Mucosa of descending colon (tissue), 3 donors: ENCODE measurements around the gene PEF1. TPM values are rescaled to one million over a fixed set of nuclear protein-coding genes. Genes with fewer than 3 reads are reported as not detected.
A peak's percentile ranks its signal among the peaks of the same experiment; 100 is the strongest.

Experiments used
- ATAC-seq: fragments of 200-7000 bp; cut with Tn5 transposase; one replicate; pipeline ENCODE4 v1.9.1; 2020; ENCODE audit warnings: mild to moderate bottlenecking, moderate library complexity
- DNase-seq, 3 donors: peaks; one replicate each; pipeline ENCODE4 v3.0.0-alpha.2; 2020
- H3K36me3 ChIP-seq: fragments of 200-600 bp; one replicate; pipeline ENCODE4 v1.8.0; 2021; ENCODE audit warnings: low read depth, mild to moderate bottlenecking
- H3K4me1 ChIP-seq: fragments of 200-600 bp; one replicate; pipeline ENCODE4 v1.8.0; 2021; ENCODE audit warnings: low read depth, mild to moderate bottlenecking
- H3K4me3 ChIP-seq: fragments of 200-600 bp; one replicate; pipeline ENCODE4 v1.8.0; 2021; ENCODE audit warnings: mild to moderate bottlenecking
- H3K9me3 ChIP-seq: fragments of 200-600 bp; one replicate; pipeline ENCODE4 v1.8.0; 2021; ENCODE audit warnings: mild to moderate bottlenecking
- intact Hi-C, 2 donors: fragments of 100-400 bp; cut with DNase I in 1 of 2; cut with micrococcal nuclease in 1 of 2; formaldehyde crosslinking; loops; one replicate each; pipeline versions ENCODE4 v1.11.0 to v1.11.1; 2022; cut with DNase I, micrococcal nuclease
- total RNA-seq, 3 donors: library from RNA; stranded (reverse); fragmentation: NEBNext Ultra II Directional in 2 of 3; extraction: Animal tissue kit (Norgen Biotek cat#: 25700) in 2 of 3; gene quantifications; one replicate each; pipeline versions ENCODE4 v1.2.1 to v1.2.4, GENCODE V29; 2021 to 2023
- TF ChIP-seq, protein P1 (sequence below): fragments of 200-600 bp; IDR thresholded peaks from one replicate; pipeline ENCODE4 v1.8.0; 2022; ENCODE audit warnings: antibody characterized with exemption, mild to moderate bottlenecking
- donor health status: DM: no; HTN: no; CAD: no; lungs with moderate emphysema.
- donor health status: DM: no; HTN: no; CAD: no.
- donor health status: DM: no; HTN: yes; CAD: no.

The PEF1 gene
- total RNA-seq, 3 donors from 2014 or later = 47.5 to 54.5 (median 52.9) TPM

DNA sequence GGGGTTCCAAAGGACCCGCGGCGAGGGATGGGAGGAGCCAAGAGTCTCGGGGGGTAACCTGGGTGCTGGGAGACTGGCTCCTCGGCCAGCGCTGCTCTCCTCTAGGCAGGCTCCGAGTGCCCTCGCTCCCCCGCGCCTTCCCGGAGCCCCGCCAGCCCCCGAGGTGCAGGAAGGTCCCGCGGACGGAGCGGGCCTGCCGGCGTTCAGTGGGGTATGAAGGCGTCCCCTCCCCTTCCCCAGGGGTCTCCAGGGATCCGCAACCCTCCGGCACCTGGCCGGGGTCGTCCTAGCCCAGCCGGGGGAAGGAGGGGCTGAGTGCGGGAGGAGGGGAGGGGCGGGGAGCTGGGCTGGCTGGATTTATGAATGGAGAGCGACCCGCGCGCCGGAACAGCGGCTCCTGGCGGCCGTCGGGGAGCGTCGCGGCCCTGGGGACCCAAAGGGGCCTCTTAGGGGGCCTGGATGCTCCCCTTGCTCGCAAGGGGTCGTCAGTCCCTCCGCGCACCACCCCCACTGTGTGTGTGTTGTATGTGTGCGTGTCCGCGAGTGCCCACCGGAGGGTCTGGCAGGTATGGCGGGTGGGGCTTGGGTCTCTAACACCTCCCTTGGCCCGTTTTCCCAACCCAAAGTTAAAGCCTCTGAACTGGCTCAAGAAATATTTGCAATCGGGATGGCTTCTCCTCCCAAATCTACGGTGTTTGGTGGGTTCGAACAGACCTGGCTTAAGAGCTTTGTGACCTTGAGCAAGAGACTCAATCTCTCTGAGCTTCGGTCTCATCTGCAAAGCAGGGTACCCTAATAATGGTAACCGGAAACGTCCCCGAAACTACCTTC lies 26.5 kb downstream of the PEF1 start:
- Histone ChIP-seq H3K36me3 (no peaks in the 10 kb centered on the region), H3K4me3 (no peak overlapping the region), H3K4me1 (peaks cover 6% of the 10 kb centered on the region), H3K9me3 (no peaks in the 10 kb centered on the region)
- intact Hi-C loops = no loop called here
- ATAC-seq = peak; percentile 72
- TF ChIP-seq, protein P1, sequence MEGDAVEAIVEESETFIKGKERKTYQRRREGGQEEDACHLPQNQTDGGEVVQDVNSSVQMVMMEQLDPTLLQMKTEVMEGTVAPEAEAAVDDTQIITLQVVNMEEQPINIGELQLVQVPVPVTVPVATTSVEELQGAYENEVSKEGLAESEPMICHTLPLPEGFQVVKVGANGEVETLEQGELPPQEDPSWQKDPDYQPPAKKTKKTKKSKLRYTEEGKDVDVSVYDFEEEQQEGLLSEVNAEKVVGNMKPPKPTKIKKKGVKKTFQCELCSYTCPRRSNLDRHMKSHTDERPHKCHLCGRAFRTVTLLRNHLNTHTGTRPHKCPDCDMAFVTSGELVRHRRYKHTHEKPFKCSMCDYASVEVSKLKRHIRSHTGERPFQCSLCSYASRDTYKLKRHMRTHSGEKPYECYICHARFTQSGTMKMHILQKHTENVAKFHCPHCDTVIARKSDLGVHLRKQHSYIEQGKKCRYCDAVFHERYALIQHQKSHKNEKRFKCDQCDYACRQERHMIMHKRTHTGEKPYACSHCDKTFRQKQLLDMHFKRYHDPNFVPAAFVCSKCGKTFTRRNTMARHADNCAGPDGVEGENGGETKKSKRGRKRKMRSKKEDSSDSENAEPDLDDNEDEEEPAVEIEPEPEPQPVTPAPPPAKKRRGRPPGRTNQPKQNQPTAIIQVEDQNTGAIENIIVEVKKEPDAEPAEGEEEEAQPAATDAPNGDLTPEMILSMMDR = peak; percentile 77
- DNase-seq = peak in 2 of 3 donors; percentile 54 to 64

DNA sequence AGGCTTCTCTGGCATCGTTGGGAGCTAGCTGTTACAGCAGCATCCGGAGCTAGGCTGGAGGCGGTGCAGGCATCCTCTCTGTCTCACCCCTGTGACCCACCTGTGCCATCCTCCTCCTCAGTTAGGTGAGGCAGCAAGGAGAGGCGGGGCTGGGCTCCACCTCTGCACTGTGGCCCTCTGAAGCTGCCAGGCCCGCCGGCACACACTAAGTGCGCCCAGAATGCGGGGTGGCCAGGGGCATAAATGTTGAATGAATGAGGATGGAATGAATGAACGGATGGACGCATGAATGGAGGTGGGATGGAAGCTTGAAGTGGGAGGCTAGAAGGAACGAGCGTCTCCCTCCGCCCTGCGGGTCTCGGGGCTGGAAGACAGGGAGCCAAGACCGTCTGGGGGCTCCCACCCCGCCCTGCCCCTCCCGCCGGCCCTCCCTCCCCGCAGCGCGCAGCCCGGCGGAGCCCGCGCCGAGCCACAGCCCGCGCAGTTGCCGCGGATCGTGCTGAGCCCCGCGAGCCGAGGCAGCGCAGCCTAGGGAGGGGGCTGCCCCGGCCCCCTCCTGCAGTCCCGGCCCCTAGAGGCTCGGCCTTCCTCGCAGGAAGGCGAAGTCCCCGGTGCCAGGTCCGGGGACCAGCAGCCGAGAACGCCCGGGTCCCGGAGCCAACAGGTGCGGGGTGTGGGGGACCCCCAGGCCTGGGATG lies 27.3 kb downstream of the PEF1 start, which contains the start of gene HCRTR1:
HCRTR1 (plus strand) TSS at position 472 of the 698 bp plus-strand sequence. CDS start 1,504 bp downstream, outside the sequence.
- Histone ChIP-seq H3K36me3 (no peaks in the 10 kb centered on the region), H3K9me3 (no peaks in the 10 kb centered on the region), H3K4me3 (no peak within 1 kb of the TSS), H3K4me1 (peaks cover 6% of the 10 kb centered on the region)
- ATAC-seq = peak; percentile 8
- TF ChIP-seq, protein P1 = no peak
- intact Hi-C loops = no loop called here
- no peak for DNase-seq

DNA sequence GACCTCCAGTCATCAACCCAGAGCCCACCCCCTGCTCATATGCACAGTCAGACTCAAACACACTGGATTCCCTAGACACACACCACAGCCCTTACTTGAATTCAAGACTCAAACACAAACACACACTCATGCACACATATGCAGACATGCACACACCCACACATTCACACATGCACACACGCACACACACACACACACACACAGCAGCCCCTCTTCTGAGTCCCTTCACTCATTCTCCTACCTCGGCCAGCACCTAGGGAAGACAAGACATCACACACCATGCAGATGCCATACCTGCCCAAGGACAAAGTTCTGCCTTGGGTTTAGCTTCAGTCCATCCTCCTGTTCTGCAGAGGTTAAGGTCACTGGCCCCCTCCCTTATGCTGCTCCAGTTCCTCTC lies 28.7 kb downstream of the PEF1 start:
- DNase-seq (no peak), ATAC-seq (no peak)
- H3K4me1 ChIP-seq = peaks cover 6% of the 10 kb centered on the region
- H3K9me3 ChIP-seq = no peaks in the 10 kb centered on the region
- H3K36me3 ChIP-seq = no peaks in the 10 kb centered on the region
- intact Hi-C loops = no loop called here
- H3K4me3 ChIP-seq = no peak overlapping the region
- TF ChIP-seq, protein P1 = no peak

DNA sequence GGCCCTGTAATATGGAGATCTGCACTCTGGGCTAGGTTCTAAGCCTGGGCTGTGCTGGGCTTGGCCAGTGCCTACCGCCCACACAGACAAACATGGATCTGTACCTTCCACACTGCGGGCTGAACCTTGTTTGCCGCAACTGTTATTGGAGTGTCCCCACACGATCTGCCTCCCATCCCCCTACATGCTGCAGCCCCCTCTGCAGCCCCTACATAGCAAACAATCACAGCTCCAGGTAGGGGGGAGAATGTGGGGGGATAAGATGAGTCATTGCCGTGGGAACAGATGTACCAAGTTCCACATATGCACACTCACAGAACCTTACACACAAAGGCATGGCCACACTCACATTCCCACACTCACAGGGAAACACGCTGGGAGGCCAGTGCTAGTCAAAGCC lies 29.3 kb downstream of the PEF1 start:
- ATAC-seq (no peak), DNase-seq (no peak)
- H3K9me3 ChIP-seq = no peaks in the 10 kb centered on the region
- H3K4me3 ChIP-seq = no peak overlapping the region
- H3K36me3 ChIP-seq = no peaks in the 10 kb centered on the region
- intact Hi-C loops = no loop called here
- TF ChIP-seq, protein P1 = no peak
- peaks cover 6% of the 10 kb centered on the region for H3K4me1 ChIP-seq

DNA sequence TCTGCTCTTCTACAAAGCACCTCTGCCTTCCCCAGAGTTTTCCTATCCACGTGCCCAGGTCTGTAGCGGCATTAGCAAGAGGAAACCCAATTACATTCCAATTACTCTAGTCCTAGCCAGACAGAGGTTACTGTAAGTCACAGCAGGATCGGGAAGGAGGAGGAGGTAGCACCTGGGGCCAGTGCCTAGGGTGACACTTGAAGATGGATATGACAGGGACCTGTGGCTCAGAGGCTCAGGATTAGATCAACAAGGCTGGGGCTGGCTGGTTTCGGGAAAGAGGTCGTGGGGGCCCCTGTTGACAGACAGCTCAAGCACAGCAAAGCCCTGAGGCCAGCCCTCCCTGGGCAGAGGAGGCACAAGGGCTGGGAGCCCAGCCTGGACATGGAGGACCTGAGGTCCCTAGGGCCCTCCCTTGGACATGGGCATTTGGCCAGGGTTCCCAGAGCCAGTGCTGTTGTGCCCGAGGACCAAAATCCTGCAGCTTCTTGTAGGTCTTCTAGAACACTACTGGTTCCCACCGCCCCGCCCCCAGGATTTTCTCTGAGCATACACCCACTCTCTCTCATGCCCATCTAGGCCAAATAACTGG lies 30.2 kb downstream of the PEF1 start:
- ATAC-seq (no peak), DNase-seq (no peak)
- H3K36me3 ChIP-seq = no peaks in the 10 kb centered on the region
- TF ChIP-seq, protein P1 = no peak
- H3K4me1 ChIP-seq = peaks cover 6% of the 10 kb centered on the region
- intact Hi-C loops = no loop called here
- H3K4me3 ChIP-seq = no peak overlapping the region
- no peaks in the 10 kb centered on the region for H3K9me3 ChIP-seq
